GM18873 (cell line): ENCODE results near the gene C19orf85.
"Not testable (repeated sequence)": the region's sequence is repeated elsewhere in the genome, so short reads cannot be mapped to it uniquely, and the experiment has no call there.

Experiments used
- ATAC-seq: cut with Tn5 transposase; IDR thresholded peaks from one replicate; pipeline ENCODE4 v1.9.1; 2021; ENCODE audit warnings: mild to moderate bottlenecking, moderate library complexity, moderate number of reproducible peaks; ENCODE audit not compliant: unreplicated experiment, low FRiP score

C19orf85 gene

GRCh38 chr19:55461259-55461973 lies 3.1 kb downstream of the C19orf85 start, which contains the start of gene ISOC2:
Gene ISOC2 (minus strand): TSS chr19:55461642. CDS start chr19:55456486, 5,156 bp downstream.
- ATAC-seq, result peak; percentile 94

DNA sequence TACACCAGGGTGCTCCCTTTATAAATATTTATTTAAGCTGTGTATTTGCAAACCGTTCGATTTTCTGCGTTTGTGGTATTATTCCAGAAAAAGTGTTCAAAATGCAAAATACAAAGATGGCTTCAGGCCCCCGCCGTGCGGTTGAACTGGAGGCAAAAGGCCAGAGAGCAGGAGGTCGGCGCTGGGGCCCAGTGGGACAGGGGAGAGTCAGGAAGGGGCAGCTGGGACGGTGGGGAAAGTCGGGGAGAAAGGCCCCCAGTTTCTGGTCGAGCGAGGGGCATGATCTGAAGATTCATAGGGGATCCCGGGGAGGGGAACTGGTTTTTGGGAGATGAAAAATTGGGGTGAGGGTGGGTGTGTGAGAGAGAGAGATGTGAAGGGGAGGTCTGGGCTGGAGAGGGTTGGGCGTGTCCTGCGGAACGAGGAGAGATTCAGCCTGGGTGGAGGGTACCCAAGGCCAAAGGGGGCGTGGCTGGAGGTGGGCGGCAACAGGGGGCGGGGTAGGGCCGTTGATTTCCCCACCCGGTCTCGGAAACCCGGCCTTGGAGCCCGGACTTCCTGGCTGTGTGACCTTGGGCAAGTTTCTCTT lies 3.8 kb downstream of the C19orf85 start:
- no peak for ATAC-seq

DNA sequence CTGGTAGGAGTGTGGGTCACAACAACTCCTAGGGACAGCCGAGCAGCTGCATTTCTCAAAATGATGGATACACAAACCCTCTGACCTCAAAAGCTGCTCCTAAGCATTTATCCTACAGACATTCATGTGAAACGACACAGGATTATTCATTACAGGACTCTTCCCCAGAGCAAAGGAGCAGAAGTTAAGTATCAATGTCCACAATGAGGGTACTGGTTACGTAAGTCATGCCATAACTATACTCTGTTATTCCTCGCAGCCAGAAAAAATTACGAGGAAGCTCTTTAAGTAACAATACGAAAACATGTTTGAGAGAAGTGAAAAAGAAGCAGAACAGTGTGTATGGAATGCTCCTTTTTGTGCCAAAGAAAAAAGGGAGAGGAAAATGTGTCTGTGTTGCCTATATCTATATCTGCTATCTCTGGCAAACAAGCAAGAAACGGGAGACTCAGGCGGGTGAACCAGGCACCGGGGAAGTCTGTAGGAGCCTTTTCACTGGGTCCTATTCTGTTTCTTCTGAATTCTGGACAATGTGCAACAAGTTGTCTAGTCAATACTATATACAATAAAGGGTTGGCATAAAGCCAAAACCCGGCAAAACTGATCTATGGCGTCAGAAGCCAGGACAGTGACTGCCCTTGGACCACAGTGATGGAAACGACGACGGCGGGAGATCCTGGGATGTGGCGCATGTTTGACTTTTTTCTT lies 4.4 kb downstream of the C19orf85 start:
- ATAC-seq, result no peak

DNA sequence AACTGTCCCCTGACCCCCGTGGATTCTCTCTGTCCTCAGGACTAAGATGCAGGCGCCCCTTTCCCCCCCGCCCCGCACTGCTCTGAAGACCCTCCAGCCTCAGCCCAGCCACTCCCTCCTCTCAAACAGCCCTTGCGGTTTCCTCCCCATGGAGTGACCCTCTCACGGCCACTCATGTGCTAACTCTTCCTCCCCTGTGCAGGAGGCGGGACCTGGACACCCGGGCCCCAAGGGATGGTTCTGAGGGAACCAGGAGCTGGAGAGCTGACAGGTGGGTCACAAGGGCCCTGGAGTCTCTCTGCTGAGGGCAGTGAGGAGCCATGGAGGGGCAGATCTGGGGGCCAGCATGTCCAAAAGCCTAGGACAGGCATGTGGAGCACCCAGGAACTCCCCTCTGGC lies 5.0 kb downstream of the C19orf85 start:
- ATAC-seq, result no peak

DNA sequence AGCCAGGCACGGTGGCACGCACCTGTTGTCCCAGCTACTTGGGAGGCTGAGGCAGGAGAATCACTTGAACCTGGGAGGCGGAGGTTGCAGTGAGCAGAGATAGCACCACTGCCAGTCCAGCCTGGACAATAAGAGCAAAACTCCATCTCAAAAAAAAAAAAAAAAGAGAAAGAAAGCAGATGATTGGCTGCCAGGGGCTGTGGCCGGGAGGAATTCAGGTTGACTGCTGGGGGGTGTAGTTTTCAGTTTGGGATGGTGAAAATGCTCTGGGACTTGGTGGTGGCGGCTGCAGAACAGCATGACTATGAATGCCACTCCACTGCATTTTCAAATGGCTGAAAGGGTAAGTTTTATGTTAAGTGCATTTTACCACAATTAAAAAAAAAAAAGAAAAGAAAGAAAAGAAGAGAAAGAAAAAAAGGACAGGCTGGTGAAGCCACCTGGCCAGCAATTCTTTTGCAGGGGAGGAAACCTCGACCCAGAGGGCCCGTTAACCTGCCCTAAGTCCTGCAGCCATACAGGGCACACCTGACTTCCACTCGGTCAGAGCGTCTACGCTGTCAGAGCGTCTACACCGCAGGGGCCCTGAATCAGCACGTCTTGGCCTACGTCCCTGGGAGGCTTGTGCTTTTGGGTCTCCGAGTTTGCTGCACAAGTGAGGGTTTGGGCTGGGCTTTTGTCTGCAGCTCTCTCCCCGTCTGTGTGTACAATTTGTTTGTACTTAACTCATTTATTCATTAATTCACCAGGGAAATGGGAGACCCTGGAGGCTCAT lies 6.7 kb downstream of the C19orf85 start:
- ATAC-seq, result no peak

DNA sequence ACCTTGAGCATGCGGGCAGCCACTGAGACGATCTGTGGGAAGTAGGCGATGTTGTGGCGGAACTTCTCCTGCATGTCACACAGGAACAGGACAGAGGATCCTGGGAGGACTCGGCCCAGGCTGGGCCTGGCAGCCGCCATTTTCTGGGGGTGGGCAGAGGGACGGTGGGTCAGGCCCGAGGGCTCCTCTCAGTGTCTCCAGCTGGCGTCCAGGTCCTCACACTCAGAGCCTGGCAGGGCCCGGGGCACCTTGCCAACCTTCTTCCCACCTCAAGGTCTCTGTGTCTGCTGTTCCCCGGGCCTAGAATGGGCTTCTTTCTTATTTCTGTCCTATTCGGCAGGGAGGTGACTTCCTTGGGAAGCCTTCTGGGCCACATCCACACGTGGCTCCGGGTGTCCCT lies 8.2 kb downstream of the C19orf85 start:
- no peak for ATAC-seq

DNA sequence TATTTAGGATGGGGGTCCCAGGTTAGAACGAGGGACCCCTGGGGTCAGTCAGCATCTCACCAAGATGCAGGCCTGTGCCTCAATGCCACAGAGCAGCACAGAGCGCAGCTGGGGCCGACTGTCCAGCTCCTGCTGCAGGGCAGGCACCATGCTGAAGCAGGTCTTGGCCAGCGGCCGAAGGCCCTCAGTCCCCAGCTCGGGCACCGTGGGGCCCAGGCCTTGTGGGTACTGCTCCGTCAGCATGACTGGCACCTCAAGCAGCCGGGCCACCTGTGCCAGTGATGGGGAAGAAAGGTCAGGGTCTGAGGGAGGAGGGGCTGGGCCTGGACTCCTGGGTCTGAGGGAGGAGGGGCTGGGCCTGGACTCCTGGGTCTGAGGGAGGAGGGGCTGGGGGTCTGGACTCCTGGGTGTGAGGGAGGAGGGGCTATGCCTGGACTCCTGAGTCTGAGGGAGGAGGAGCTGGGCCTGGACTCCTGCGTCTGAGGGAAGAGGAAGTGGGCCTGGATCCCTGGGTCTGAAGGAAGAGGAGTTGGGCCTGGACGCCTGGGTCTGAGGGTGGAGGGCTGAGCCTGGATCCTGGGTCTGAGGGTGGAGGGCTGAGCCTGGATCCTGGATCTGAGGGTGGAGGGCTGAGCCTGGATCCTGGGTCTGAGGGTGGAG lies 8.8 kb downstream of the C19orf85 start:
- ATAC-seq, result no peak

DNA sequence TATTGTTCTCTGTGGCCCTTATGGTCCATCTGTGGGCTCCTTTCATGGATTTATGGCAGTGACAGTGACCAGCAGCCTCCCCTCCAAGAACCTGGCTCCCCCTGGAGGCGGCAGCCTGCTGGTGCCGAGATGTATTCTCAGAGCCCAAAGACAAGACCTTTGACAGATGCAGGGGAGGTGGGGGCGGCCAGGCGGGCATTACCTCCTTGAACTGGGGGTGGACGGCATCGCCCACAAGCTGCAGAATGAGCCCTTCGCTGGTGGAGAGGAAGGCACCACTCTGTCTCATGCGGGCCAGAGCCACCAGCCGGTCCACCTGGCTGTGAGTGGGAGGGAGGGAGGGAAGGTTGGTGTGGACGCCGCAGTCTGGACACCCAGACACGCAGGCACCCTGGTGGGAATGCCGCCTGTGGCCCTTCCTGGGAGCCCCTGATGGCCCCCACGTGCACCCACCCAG lies 9.7 kb downstream of the C19orf85 start:
- no peak for ATAC-seq

DNA sequence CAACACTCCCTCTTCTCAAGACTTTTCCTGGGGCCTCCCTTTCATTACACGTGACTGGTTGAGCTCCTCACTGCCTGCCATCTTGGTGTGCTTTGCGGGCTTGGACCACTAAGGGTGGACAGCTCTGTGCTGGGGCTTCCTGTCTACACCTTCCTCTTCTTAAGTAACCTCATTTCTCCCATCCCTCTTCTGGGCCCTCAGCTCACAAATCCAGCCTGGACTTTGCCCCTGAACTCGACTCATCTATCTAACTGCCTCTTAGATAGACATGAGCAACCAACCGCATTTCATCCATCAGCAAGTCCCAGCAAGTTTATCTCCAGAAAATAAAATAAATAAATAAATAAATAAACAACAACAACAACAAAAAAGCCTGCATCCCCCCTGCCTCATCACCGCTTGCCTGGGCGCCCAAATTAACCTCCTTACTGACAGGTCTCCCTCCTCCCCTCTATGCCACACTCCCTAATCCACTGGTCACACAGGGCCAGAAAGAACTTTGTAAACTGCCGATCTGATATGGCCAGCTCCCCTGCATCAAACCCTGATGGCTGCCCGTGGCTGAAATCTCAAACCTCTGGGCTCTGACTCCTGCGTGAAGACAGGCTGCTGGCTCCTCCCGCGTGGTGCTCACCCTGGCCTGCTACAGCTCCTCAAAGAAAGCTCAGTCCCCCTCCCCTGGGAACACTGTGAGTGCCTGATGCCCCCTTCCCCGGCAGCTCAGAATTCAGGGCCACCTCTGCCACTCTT lies 10.9 kb downstream of the C19orf85 start:
- ATAC-seq, result no peak

DNA sequence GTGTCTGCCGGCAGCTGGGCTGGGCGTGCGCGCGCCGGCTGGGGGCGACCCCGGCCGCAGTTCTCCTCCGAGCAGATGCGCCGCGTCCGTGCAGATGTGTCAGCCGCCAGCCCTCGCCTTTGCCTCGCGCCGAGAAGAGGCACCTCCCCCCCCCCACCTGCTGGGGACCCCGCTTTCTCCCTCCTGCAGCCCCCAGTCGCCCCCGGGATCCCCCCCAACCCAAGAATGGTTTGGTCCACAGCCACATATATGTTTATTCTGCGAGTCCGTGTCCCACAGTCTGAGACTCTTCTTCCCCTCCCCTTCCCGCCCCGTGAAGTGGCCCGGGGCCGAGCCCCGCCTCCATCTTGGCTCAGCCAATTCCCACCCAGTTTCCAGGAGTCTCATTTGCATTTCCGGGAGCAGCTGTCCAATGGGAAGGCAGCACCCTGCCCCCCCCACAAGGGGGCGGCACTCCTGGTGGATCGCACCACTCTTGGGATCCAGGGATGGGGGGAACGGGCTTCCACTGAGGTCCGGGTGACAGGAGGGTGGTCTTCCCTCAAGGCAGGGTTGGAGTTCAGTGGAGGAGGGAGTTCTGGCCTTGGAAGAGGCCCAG lies 11.7 kb downstream of the C19orf85 start:
- ATAC-seq, result no peak

GRCh38 chr19:55451965-55452748 lies 12.4 kb downstream of the C19orf85 start:
- ATAC-seq, result no peak

- no peak for ATAC-seq
These were observed 13.2 kb downstream of the C19orf85 start for GRCh38 chr19:55451163-55451964.

DNA sequence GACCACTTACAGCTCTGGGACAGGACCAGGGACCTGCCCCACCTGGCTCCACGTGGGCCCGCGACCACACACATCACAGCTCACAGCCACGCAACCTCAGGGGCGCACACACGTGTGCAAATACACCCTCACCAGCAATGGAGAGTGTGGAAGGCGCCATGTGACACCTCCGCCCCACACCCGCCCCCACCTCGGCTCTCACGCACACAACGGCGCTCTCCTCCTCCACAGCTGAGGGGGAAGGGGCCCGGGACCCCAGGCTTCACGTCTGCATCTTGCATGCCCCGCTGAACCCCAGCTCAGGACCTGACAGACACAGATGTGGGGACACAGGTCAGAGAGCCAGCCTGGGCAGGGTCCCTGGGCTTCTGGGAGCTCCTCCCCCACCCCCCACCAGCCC lies 15.1 kb downstream of the C19orf85 start:
- no peak for ATAC-seq

DNA sequence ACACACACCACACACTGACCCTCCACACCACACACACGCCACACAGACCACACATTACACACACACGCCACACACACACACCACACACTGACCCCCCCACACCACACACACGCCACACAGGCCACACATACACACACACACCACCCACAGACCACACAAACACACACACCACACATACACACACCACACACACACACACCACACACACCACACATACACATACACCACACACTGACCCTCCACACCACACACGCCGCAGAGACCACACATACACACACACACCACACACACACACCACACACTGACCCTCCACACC lies 16.4 kb downstream of the C19orf85 start:
- ATAC-seq, result not testable (repeated sequence)

- ATAC-seq, result no peak
These were observed 17.0 kb downstream of the C19orf85 start for GRCh38 chr19:55447421-55448174.

GRCh38 chr19:55446060-55446459 lies 18.5 kb downstream of the C19orf85 start:
- no peak for ATAC-seq

GRCh38 chr19:55444646-55445045 lies 19.9 kb downstream of the C19orf85 start:
- ATAC-seq, result no peak
